Activated T-cell treated with anti-CD3 and anti-CD28 coated beads for 48 hours (primary cell): ENCODE measurements around the gene PYGL.

Source experiments
- DNase-seq: peaks from one replicate; pipeline ENCODE4 v3.0.0-alpha.2; 2020; ENCODE audit warnings: low read depth

The PYGL gene

DNA sequence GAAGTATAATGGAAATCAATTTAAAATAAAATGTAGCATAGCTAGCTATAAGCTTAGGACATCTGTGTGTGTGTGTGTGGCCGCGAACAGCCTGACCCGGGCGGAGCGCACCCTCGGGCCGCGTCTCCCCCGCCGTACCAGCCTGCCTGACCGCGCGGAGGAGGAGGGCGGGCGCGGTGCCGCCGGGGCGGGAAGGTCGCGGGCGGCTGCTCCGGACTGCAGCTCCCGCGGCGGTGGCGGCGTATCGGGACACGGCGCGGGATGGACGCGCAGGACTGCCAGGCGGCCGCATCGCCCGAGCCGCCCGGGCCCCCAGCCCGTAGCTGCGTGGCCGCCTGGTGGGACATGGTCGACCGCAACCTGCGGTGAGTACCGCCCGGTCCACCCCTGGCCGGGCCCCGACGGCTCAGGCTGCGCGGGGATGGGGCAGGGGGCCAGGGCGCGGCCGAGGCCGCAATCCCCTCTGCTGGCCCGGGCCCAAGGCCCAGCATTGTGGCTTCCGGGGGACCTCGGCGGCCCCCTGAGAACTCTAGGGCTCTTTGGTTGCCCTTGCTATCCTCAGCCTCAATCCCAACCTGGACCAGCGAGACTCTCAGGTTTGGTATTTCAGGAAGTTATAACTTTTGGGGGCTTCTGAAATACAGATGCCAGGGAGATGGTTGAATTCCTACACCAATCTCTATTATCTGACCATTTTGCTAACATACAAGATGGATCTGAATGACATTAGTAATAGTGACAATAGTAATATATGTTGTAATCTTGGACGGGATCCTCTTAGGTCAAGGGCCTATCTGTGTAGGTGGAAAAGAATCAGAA, 72.2 kb downstream of the PYGL start, which contains the start of gene ABHD12B:
ABHD12B (plus strand) TSS at position 140 of the 819 bp plus-strand sequence; CDS start at position 262, 122 bp downstream.
- no peak for DNase-seq

DNA sequence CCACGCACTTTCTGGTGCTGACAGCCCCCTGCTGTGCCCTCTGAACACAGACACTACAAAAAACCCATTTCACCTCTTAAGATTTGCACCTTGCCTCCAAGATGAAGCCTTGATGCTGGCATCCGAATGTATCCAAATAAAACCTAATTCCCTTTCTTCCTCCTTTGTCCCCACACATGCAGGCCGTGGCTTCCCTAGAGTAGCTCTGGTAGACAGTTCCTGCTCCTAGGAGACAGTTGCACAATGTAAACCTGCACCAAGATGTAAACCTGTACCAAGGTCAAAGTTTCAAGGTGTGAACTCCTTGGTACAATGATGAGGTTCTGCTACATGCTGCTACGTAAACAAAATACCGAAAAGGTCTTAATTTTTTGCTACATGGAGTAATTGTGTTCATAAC, 73.1 kb downstream of the PYGL start:
- no peak for DNase-seq

DNA sequence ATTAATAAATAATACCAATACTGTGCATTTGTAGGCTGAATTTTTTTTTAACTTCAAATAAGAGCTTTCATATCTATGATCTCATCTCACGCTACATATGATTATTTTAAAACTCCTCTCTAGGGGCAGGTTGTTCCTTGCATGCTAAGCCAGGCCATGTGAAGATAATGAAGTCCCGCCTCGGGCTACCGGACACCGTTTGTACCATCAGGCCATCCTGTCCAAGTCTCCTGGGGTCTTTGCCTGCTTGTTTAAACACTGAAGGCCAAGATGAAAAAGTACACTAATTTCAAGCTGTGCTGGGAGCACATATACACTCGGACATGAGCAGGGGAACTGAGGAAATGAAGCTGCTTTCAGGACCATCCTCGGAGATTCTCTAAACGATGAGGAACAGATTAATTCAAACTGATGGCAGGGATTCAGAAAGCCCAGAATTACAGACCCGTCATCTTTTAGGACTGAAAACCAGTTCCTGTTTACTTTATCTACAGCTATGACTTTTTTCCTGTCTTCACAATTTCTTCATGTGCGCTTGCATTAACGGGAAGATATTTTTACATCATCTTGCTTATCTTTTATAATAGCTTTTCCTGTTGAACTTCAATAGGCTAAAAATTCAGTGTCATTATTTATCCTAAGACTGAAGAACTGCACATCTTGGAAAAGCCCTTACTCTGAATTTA, 78.7 kb downstream of the PYGL start:
- DNase-seq, result no peak

DNA sequence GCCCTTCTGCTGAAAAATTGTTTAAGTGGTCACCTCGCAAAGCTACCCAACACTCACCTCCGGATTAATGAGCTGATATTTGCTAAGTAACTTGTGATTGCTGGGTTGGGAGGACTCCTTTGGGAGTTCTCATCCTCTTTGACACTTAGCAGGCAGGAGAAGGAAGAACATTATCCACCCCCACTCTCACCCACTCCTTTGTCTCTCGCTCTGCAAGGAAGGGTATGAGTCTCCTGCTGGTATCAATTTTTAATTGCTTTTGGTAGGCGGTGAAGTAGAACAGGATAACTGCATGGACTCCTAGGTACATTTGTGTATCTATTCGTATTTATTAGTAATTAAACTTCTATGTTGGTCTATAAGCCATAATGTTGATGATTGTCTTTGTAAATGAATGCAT, 79.3 kb downstream of the PYGL start:
- DNase-seq, result no peak

DNA sequence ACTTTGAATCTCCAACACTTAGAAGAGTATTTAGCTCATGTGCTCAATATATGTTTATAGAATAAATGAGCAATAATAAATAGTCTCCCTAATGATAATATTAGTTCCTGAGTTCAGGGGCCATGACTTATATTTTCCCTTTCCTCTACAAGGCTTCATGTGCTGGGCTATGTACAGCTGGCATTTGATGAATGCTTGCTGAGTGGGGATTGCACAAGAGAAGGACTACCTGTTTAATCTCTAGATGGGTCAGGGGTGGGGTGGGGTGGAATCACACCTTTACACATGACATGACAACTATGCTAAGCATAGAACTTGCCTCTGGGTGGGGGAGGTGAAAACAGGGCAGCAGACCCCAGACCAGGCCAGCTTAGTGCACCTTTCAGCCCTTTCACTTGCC, 80.0 kb downstream of the PYGL start:
- DNase-seq, result no peak

DNA sequence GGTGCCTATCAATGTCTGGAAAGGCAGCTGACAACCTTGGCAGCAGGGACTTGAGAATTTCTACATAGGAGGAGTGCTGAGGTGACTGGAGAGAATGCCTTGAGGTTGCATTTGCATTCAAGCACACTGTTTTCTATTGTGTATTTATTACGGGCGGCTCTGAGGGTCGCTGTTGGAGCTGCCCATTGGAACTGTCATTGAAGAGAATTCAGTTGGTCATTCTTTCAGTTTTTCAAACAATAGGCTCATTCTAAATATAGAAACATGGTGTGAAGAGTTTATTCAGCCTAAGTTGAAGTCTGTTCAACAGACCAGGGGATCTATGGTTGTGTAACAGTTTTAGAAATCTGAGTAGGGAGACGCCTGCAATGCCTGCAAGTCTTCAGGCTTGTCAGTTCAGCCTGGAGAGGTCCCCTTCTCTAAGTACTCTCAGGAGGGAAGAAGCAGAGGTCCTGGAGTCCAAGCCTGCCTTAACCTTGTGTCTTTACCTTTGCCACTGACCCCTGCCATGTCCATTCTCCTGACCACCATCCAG, 82.2 kb downstream of the PYGL start:
- DNase-seq, result no peak

DNA sequence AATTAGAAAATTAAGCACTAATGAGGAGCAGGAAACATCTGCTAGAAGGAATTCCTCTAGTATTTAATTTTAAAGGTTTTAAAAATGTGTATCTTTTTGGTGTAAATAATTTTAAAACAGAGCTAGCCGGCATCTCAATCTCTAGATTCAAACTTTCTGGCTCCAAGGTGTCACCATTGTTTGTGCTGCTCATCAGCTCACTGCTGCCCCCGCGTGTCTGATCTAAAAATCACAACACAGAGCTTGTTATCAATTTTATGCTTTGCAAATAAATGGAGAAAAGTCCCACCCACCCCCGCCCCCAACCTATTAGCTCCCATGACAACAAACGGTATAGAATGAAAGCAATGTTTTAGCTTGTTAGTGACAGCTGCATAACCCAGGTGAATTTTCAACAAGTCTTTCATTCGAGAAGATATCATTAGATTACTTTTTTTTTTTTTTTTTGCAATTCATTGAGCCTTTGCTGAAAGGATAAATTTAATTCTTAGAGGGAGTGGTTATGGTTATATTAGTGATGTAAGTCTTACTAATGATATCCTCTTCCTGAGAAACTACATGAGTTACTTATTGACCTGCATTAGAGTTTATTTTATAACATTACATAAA, 83.7 kb downstream of the PYGL start:
- peak; percentile 79 for DNase-seq

DNA sequence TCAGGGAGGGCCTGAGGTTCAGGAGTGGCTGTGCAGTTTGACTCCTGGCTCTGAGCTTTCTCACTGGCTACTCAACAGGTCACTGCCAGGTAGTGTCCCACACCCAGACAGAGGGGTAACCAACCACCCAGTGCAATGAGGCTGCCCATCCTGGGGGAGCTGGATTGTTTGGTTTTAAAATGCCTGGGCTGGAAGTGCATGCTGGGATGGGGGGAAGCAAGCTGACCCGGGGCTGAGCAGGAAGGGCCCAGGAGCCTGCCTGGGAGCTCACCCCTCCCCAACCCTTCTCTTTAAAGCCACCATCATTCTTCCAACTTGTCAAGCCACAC, 85.0 kb downstream of the PYGL start:
- no peak for DNase-seq

DNA sequence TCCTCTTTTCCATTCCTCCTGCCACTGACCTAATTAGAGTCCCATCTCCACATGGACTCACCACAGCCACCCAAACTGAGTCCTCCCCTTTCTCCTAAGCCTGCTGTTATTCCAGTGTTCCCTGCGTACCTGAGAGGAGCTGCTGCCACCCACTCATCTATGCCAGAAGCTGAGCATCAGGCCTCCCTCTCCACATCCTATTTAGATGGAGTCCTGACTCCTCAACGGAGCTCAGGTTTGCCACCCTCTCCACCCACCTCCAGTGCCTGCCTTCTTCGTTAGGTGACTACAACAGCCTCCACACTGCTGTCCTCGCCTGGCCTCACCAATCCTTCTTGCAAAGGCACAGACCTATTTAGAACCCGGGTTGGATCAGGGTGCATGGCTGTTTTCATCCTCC, 87.6 kb downstream of the PYGL start:
- DNase-seq, result no peak

DNA sequence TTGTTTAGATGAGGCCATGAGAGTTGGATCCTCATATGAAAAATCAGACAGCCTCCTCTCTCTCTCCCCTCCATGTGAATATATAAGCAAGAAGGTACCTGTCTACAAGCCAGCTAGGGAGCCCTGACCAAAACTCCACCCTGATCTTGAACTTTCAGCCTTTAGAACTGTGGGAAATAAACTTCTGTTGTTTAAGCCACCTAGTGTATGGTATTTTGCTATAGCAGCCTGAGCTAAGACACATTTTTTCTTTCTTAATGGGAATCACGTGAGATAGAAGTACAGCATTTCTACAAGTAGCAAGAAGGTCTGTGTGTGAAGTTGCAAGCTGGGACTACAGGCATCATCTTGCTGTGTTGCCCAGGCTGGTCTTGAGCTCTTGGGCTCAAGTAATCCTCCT, 88.7 kb downstream of the PYGL start:
- DNase-seq, result no peak
